ENCODE measurements around the gene GPC3. TPM values are rescaled to one million over a fixed set of nuclear protein-coding genes. Genes with fewer than 3 reads are reported as not detected.

Gene GPC3
- polyA plus RNA-seq, 3 donors, result not detected

GRCh38 chrX:133535066-133535465, 450.3 kb downstream of the GPC3 start:
- Histone ChIP-seq H2AFZ (ENCODE audit: insufficient read depth, low read depth, low read length, poor library complexity, severe bottlenecking) (no peak overlapping the region), H3K27me3 (ENCODE audit: control insufficient read depth in 2 of 2, insufficient read depth in 2 of 2, low read length in 2 of 2) (no peaks in the 10 kb centered on the region), H3K4me1 (ENCODE audit: control insufficient read depth in 1 of 2, insufficient read depth in 2 of 2, low read length in 2 of 2) (no peaks in the 10 kb centered on the region), H3K9me3 (replicated peaks in 1 of 2; ENCODE audit: control insufficient read depth in 1 of 2, insufficient read depth in 1 of 2, low read length in 2 of 2) (no peaks in the 10 kb centered on the region), H3K4me2 (replicated peaks; ENCODE audit: extremely low read depth, low read length, poor library complexity, severe bottlenecking) (no peak overlapping the region), H3K27ac (ENCODE audit: low read depth in 1 of 2, low read length in 2 of 2) (no peak overlapping the region), H4K20me1 (ENCODE audit: insufficient read depth, low read length) (no peaks in the 10 kb centered on the region), H3K36me3 (replicated peaks in 1 of 2; ENCODE audit: control insufficient read depth in 1 of 2, insufficient read depth in 2 of 2, low read length in 2 of 2) (no peaks in the 10 kb centered on the region), H3K4me3 (replicated peaks in 1 of 3; ENCODE audit: low read depth in 2 of 3, low read length in 3 of 3) (no peak overlapping the region), H3K9ac (ENCODE audit: insufficient read depth, low read length, poor library complexity, severe bottlenecking) (no peak overlapping the region), H3K79me2 (ENCODE audit: insufficient read depth, low read length) (no peaks in the 10 kb centered on the region)
- intact Hi-C loops (cut with micrococcal nuclease), result no loop called here
- no CpG with 5 or more reads among the region's 2 CpGs for WGBS (ENCODE audit: insufficient coverage)
- Mint-ChIP-seq H3K36me3 (no peaks in the 10 kb centered on the region), H3K27me3 (ENCODE audit: low read depth in 3 of 3) (peaks cover 2 to 10% (median 2%) of the 10 kb centered on the region in 3 donors), H3K27ac (no peak overlapping the region), H3K9me3 (peaks cover 0 to 1% (median 0%) of the 10 kb centered on the region in 7 donors), H3K4me3 (no peak overlapping the region), H3K4me1 (peaks cover 2% of the 10 kb centered on the region)
- DNase-seq, result no peak
- TF ChIP-seq CTCF (IDR thresholded peaks at IDR 0.05), result no peak

GRCh38 chrX:133534172-133534571, 451.2 kb downstream of the GPC3 start:
- peaks cover 2% of the 10 kb centered on the region for H3K4me1 Mint-ChIP-seq
- H3K27me3 ChIP-seq (ENCODE audit: control insufficient read depth in 2 of 2, insufficient read depth in 2 of 2, low read length in 2 of 2), result no peaks in the 10 kb centered on the region
- H3K9ac ChIP-seq (ENCODE audit: insufficient read depth, low read length, poor library complexity, severe bottlenecking), result no peak overlapping the region
- no peaks in the 10 kb centered on the region for H3K79me2 ChIP-seq (ENCODE audit: insufficient read depth, low read length)
- no peak overlapping the region for H2AFZ ChIP-seq (ENCODE audit: insufficient read depth, low read depth, low read length, poor library complexity, severe bottlenecking)
- H3K27ac ChIP-seq (ENCODE audit: low read depth in 1 of 2, low read length in 2 of 2), result no peak overlapping the region
- H3K27me3 Mint-ChIP-seq (ENCODE audit: low read depth in 3 of 3), result peaks cover 2 to 11% (median 2%) of the 10 kb centered on the region in 3 donors
- peaks cover 0 to 1% (median 0%) of the 10 kb centered on the region in 7 donors for H3K9me3 Mint-ChIP-seq
- intact Hi-C loops (cut with micrococcal nuclease), result no loop called here
- H4K20me1 ChIP-seq (ENCODE audit: insufficient read depth, low read length), result no peaks in the 10 kb centered on the region
- H3K4me2 ChIP-seq (replicated peaks; ENCODE audit: extremely low read depth, low read length, poor library complexity, severe bottlenecking), result no peak overlapping the region
- H3K4me1 ChIP-seq (ENCODE audit: control insufficient read depth in 1 of 2, insufficient read depth in 2 of 2, low read length in 2 of 2), result no peaks in the 10 kb centered on the region
- H3K36me3 ChIP-seq (replicated peaks in 1 of 2; ENCODE audit: control insufficient read depth in 1 of 2, insufficient read depth in 2 of 2, low read length in 2 of 2), result no peaks in the 10 kb centered on the region
- H3K4me3 ChIP-seq (replicated peaks in 1 of 3; ENCODE audit: low read depth in 2 of 3, low read length in 3 of 3), result no peak overlapping the region
- no peak overlapping the region for H3K4me3 Mint-ChIP-seq
- no peak for TF ChIP-seq CTCF (IDR thresholded peaks at IDR 0.05)
- no CpG with 5 or more reads among the region's 4 CpGs for WGBS (ENCODE audit: insufficient coverage)
- no peaks in the 10 kb centered on the region for H3K36me3 Mint-ChIP-seq
- H3K27ac Mint-ChIP-seq, result no peak overlapping the region
- DNase-seq, result no peak
- no peaks in the 10 kb centered on the region for H3K9me3 ChIP-seq (replicated peaks in 1 of 2; ENCODE audit: control insufficient read depth in 1 of 2, insufficient read depth in 1 of 2, low read length in 2 of 2)
